ENCODE results near the gene ROR2. TPM values are rescaled to one million over a fixed set of nuclear protein-coding genes. Genes with fewer than 3 reads are reported as not detected.
"Not testable (repeated sequence)": the region's sequence is repeated elsewhere in the genome, so short reads cannot be mapped to it uniquely, and the experiment has no call there.

The ROR2 gene
- total RNA-seq, 3 donors from 2014 or later (not counting 1 experiment from before 2014, with no cell fraction given) = 1.7 TPM; not detected in 2

DNA sequence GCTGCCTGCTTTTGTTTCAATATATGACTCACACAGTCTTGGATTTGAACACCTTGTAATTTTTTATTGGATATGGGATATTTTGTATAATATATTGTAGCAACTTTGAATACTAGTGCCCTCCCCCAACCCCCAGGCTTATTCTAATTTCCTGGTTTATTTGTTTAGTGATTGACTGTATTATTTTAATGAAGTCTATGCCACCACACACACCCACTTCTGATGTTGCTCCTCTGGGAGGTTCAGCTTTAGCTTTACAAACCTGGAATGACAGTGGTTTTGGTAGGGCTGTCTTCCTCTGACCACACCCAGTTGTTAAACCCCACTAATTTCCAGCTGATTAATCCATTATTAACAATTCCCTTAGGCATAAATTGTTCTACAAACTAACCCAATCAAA, 320.3 kb downstream of the ROR2 start:
- Mint-ChIP-seq H3K4me1 (no peaks in the 10 kb centered on the region), H3K27ac (no peak overlapping the region), H3K27me3 (ENCODE audit: low read depth in 2 of 2) (peaks cover 42 to 58% of the 10 kb centered on the region in 2 donors), H3K9me3 (peaks cover 4 to 6% of the 10 kb centered on the region in 2 donors), H3K36me3 (peaks cover 9% of the 10 kb centered on the region), H3K4me3 (no peak overlapping the region)
- Histone ChIP-seq H3K27ac (ENCODE audit: low read length) (no peak overlapping the region), H3K9me3 (ENCODE audit: control insufficient read depth, insufficient read depth, low read length) (no peaks in the 10 kb centered on the region), H3K27me3 (ENCODE audit: control insufficient read depth, insufficient read depth, low read length) (peaks cover 4% of the 10 kb centered on the region), H3K36me3 (ENCODE audit: control insufficient read depth, insufficient read depth, low read length) (no peaks in the 10 kb centered on the region), H3K4me1 (ENCODE audit: control insufficient read depth, insufficient read depth, low read length) (no peaks in the 10 kb centered on the region), H3K4me3 (ENCODE audit: low read length) (no peak overlapping the region)
- TF ChIP-seq, protein P1, sequence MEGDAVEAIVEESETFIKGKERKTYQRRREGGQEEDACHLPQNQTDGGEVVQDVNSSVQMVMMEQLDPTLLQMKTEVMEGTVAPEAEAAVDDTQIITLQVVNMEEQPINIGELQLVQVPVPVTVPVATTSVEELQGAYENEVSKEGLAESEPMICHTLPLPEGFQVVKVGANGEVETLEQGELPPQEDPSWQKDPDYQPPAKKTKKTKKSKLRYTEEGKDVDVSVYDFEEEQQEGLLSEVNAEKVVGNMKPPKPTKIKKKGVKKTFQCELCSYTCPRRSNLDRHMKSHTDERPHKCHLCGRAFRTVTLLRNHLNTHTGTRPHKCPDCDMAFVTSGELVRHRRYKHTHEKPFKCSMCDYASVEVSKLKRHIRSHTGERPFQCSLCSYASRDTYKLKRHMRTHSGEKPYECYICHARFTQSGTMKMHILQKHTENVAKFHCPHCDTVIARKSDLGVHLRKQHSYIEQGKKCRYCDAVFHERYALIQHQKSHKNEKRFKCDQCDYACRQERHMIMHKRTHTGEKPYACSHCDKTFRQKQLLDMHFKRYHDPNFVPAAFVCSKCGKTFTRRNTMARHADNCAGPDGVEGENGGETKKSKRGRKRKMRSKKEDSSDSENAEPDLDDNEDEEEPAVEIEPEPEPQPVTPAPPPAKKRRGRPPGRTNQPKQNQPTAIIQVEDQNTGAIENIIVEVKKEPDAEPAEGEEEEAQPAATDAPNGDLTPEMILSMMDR (IDR thresholded peaks at IDR 0.05) = no peak
- intact Hi-C loops (cut with micrococcal nuclease) = no loop called here
- ATAC-seq (no peak), DNase-seq (no peak)

DNA sequence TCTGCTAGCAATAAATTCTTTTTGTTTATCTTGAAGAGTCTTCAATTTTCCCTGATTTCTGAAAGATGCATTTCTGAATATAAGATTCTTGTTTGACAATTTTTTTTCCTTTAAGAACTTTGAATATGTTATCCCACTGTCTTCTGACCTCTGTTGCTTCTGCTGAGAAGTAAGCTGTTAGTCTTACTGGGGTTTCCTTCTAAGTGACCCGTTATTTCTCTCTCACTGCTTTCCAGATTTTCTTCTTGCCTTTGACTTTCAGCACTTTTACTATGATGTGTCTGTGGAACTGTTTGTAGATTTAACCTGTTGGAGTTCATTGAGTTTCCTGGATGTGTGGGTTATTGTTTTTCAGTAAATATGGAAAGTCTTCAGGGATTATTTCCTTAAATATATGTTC, 321.1 kb downstream of the ROR2 start:
- DNase-seq (no peak), ATAC-seq (no peak)
- H3K27ac Mint-ChIP-seq = no peak overlapping the region
- peaks cover 9% of the 10 kb centered on the region for H3K36me3 Mint-ChIP-seq
- peaks cover 3% of the 10 kb centered on the region for H3K27me3 ChIP-seq (ENCODE audit: control insufficient read depth, insufficient read depth, low read length)
- peaks cover 38 to 50% of the 10 kb centered on the region in 2 donors for H3K27me3 Mint-ChIP-seq (ENCODE audit: low read depth in 2 of 2)
- H3K9me3 Mint-ChIP-seq = peaks cover 3 to 4% of the 10 kb centered on the region in 2 donors
- no CpG with 5 or more reads among the region's 1 CpG for WGBS (ENCODE audit: insufficient coverage)
- no peak overlapping the region for H3K27ac ChIP-seq (ENCODE audit: low read length)
- H3K4me3 Mint-ChIP-seq = no peak overlapping the region
- TF ChIP-seq, protein P1 (IDR thresholded peaks at IDR 0.05) = no peak
- no peaks in the 10 kb centered on the region for H3K4me1 Mint-ChIP-seq
- intact Hi-C loops (cut with micrococcal nuclease) = no loop called here
- H3K4me1 ChIP-seq (ENCODE audit: control insufficient read depth, insufficient read depth, low read length) = no peaks in the 10 kb centered on the region
- no peak overlapping the region for H3K4me3 ChIP-seq (ENCODE audit: low read length)
- H3K9me3 ChIP-seq (ENCODE audit: control insufficient read depth, insufficient read depth, low read length) = no peaks in the 10 kb centered on the region
- no peaks in the 10 kb centered on the region for H3K36me3 ChIP-seq (ENCODE audit: control insufficient read depth, insufficient read depth, low read length)

DNA sequence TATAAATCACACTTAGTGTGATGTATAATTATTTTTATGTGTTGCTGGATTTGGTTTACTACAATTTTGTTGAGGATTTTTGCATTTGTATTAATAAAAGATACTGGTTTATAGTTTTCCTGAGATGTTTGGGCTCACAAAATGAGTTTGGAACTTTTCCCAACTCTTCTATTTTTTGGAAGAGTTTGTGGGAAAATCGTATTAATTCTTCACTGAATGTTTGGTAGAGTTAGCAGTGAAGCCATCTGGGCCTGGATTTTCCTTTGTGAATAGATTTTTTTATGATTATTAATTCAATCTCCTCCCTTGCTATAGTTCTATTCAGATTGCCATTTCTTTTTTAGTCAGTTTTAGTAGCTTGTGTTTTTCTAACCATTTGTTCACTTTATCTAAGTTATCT, 324.7 kb downstream of the ROR2 start:
- WGBS (ENCODE audit: insufficient coverage) = 100% methylated on average over 1 of the region's 1 CpG
- ATAC-seq = no peak
- Histone ChIP-seq H3K4me1 (ENCODE audit: control insufficient read depth, insufficient read depth, low read length) (no peaks in the 10 kb centered on the region), H3K27me3 (ENCODE audit: control insufficient read depth, insufficient read depth, low read length) (no peaks in the 10 kb centered on the region), H3K27ac (ENCODE audit: low read length) (no peak overlapping the region), H3K9me3 (ENCODE audit: control insufficient read depth, insufficient read depth, low read length) (no peaks in the 10 kb centered on the region), H3K36me3 (ENCODE audit: control insufficient read depth, insufficient read depth, low read length) (no peaks in the 10 kb centered on the region), H3K4me3 (ENCODE audit: low read length) (no peak overlapping the region)
- intact Hi-C loops (cut with micrococcal nuclease) = no loop called here
- Mint-ChIP-seq H3K9me3 (peaks cover 3 to 4% of the 10 kb centered on the region in 2 donors), H3K36me3 (peaks cover 9% of the 10 kb centered on the region), H3K4me3 (no peak overlapping the region), H3K4me1 (peaks cover 0 to 4% of the 10 kb centered on the region in 2 donors), H3K27me3 (ENCODE audit: low read depth in 2 of 2) (peaks cover 30 to 44% of the 10 kb centered on the region in 2 donors), H3K27ac (no peak overlapping the region)
- TF ChIP-seq, protein P1 (IDR thresholded peaks at IDR 0.05) = no peak
- no peak for DNase-seq

DNA sequence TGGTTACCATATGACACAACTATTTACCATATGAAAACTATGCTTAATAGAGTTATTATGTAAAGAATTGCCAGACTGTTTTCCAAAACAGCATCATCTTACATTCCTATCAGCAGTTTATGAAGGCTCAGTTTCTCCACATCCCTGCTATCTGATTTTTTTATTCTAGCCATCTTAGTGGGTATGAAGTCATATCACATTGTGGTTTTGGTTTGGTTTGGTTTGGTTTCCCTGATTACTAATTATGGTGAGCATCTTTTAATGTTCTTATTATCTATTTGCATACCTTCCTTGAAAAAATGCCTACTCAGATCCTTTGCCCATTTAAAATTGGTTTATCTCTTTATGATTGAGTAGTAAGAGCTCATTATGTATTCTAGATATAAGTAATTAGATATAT, 327.0 kb downstream of the ROR2 start:
- H3K27ac Mint-ChIP-seq = no peak overlapping the region
- no peaks in the 10 kb centered on the region for H3K36me3 Mint-ChIP-seq
- Histone ChIP-seq H3K4me1 (ENCODE audit: control insufficient read depth, insufficient read depth, low read length) (no peaks in the 10 kb centered on the region), H3K27ac (ENCODE audit: low read length) (no peak overlapping the region), H3K9me3 (ENCODE audit: control insufficient read depth, insufficient read depth, low read length) (no peaks in the 10 kb centered on the region), H3K4me3 (ENCODE audit: low read length) (no peak overlapping the region), H3K36me3 (ENCODE audit: control insufficient read depth, insufficient read depth, low read length) (no peaks in the 10 kb centered on the region), H3K27me3 (ENCODE audit: control insufficient read depth, insufficient read depth, low read length) (no peaks in the 10 kb centered on the region)
- TF ChIP-seq, protein P1 (IDR thresholded peaks at IDR 0.05) = no peak
- H3K4me1 Mint-ChIP-seq = peaks cover 0 to 4% of the 10 kb centered on the region in 2 donors
- ATAC-seq (no peak), DNase-seq (no peak)
- intact Hi-C loops (cut with micrococcal nuclease) = no loop called here
- peaks cover 28 to 42% of the 10 kb centered on the region in 2 donors for H3K27me3 Mint-ChIP-seq (ENCODE audit: low read depth in 2 of 2)
- no peaks in the 10 kb centered on the region for H3K9me3 Mint-ChIP-seq
- no peak overlapping the region for H3K4me3 Mint-ChIP-seq

DNA sequence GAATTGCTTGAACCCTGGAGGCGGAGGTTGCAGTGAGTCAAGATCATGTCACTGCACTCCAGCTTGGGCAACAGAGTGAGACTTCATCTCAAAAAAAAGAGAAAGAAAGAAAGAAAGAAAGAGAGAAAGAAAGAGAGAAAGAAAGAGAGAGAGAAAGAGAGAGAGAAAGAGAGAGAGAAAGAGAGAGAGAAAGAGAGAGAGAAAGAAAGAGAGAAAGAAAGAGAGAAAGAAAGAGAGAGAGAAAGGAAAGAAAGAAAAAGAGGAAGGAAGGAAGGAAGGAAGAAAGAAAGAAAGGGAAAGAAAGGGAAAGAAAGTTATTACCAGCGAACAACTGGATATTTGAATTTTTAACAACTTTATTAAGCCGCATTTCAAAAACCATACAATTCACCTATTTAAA, 327.9 kb downstream of the ROR2 start:
- H3K36me3 Mint-ChIP-seq; H3K4me1 ChIP-seq (ENCODE audit: control insufficient read depth, insufficient read depth, low read length); H3K9me3 Mint-ChIP-seq; ATAC-seq; H3K27ac ChIP-seq (ENCODE audit: low read length); H3K4me3 ChIP-seq (ENCODE audit: low read length); H3K27ac Mint-ChIP-seq; DNase-seq; H3K4me1 Mint-ChIP-seq; H3K9me3 ChIP-seq (ENCODE audit: control insufficient read depth, insufficient read depth, low read length); H3K27me3 ChIP-seq (ENCODE audit: control insufficient read depth, insufficient read depth, low read length); intact Hi-C loops (cut with micrococcal nuclease); H3K4me3 Mint-ChIP-seq; H3K36me3 ChIP-seq (ENCODE audit: control insufficient read depth, insufficient read depth, low read length): not testable (repeated sequence)
- 100% methylated on average over 1 of the region's 3 CpGs for WGBS (ENCODE audit: insufficient coverage)
- H3K27me3 Mint-ChIP-seq (ENCODE audit: low read depth in 2 of 2) = peaks cover 28 to 41% of the 10 kb centered on the region in 2 donors

Data from natural killer cell (primary cell).